B cell (primary cell): ENCODE data around the gene RNF220. TPM values are rescaled to one million over a fixed set of nuclear protein-coding genes. Genes with fewer than 3 reads are reported as not detected.

Source experiments
- ATAC-seq: fragments of 200-7000 bp; cut with Tn5 transposase; one replicate; pipeline ENCODE4 v1.10.0; 2021; ENCODE audit warnings: low read depth, mild to moderate bottlenecking, moderate number of reproducible peaks, moderate library complexity
- CTCF ChIA-PET: fragments of 350-600 bp; sonication (Branson Sonifier 250); formaldehyde crosslinking; loops from one replicate; lab custom pipeline; 2021; ENCODE audit warnings: antibody characterized with exemption, inconsistent platforms; lab: Charles Lee
- POLR2A ChIA-PET: fragments of 350-600 bp; sonication (Branson Sonifier 250); formaldehyde crosslinking; loops from one replicate; lab custom pipeline; 2021; ENCODE audit warnings: antibody characterized with exemption; lab: Charles Lee
- DNase-seq: peaks from one replicate; pipeline ENCODE4 v3.0.0; 2013
- H2AFZ ChIP-seq: 2 replicates; pipeline ENCODE4 v1.6.1; 2012; ENCODE audit warnings: mild to moderate bottlenecking, low read depth, low read length; ENCODE audit not compliant: insufficient read depth, poor library complexity, severe bottlenecking
- H3K27ac ChIP-seq, 2 donors: 1 replicate in 1 of 2; 2 replicates in 1 of 2; pipeline ENCODE4 v1.5.1; 2012 to 2013; ENCODE audit warnings: low read length in 2 of 2, mild to moderate bottlenecking in 2 of 2, moderate library complexity in 1 of 2
- H3K27me3 ChIP-seq, 4 experiments: fragments of 200-600 bp in 1 of 4; sonication (generic) in 1 of 4; replicated peaks in 1 of 4; 1 replicate in 2 of 4; 2 replicates in 2 of 4; pipeline versions ENCODE4 v1.6.1 to v1.7.0; 2013 to 2016; ENCODE audit warnings: low read length in 3 of 4, mild to moderate bottlenecking in 2 of 4, mixed read lengths in 1 of 4, moderate library complexity in 1 of 4; ENCODE audit not compliant: insufficient read depth in 4 of 4, control insufficient read depth in 3 of 4; ENCODE audit errors: control extremely low read depth in 1 of 4
- H3K36me3 ChIP-seq, 2 experiments: replicated peaks in 1 of 2; 1 replicate in 1 of 2; 2 replicates in 1 of 2; pipeline versions ENCODE4 v1.6.1 to v1.7.1; 2013; ENCODE audit warnings: low read length in 1 of 2; ENCODE audit not compliant: insufficient read depth in 2 of 2, control insufficient read depth in 1 of 2; ENCODE audit errors: control extremely low read depth in 1 of 2, extremely low read depth in 1 of 2
- H3K4me1 ChIP-seq, 2 donors: fragments of 200-600 bp in 1 of 2; sonication (generic) in 1 of 2; 1 replicate in 1 of 2; 2 replicates in 1 of 2; pipeline versions ENCODE4 v1.5.1 to v1.6.1; 2013 to 2017; ENCODE audit warnings: low read length in 2 of 2; ENCODE audit not compliant: control insufficient read depth in 2 of 2, insufficient read depth in 2 of 2
- H3K4me2 ChIP-seq: replicated peaks from 2 replicates; pipeline ENCODE3; 2012; ENCODE audit warnings: mild to moderate bottlenecking, low read depth, low read length; ENCODE audit not compliant: poor library complexity, severe bottlenecking
- H3K4me3 ChIP-seq, 5 experiments: fragments of 200-600 bp in 1 of 5; sonication (generic) in 1 of 5; 1 replicate in 3 of 5; 2 replicates in 2 of 5; pipeline versions ENCODE4 v1.5.1 to v1.7.0; 2011 to 2016; ENCODE audit warnings: low read length in 4 of 5, mild to moderate bottlenecking in 4 of 5, low read depth in 2 of 5, control low read depth in 1 of 5, moderate library complexity in 1 of 5; ENCODE audit not compliant: insufficient read depth in 1 of 5; ENCODE audit errors: control extremely low read depth in 1 of 5, extremely low read depth in 1 of 5
- H3K79me2 ChIP-seq: fragments of 200-600 bp; sonication (generic); one replicate; pipeline ENCODE4 v1.6.0; 2016; ENCODE audit warnings: low read length; ENCODE audit not compliant: control insufficient read depth, insufficient read depth
- H3K9ac ChIP-seq: fragments of 200-600 bp; sonication (generic); 2 replicates; pipeline ENCODE4 v1.6.1; 2017; ENCODE audit warnings: mild to moderate bottlenecking, low read length, moderate library complexity
- H3K9me3 ChIP-seq, 3 donors: one replicate each; pipeline versions ENCODE4 v1.6.1 to v1.7.1; 2013; ENCODE audit warnings: low read length in 2 of 3; ENCODE audit not compliant: control insufficient read depth in 2 of 3, insufficient read depth in 1 of 3; ENCODE audit errors: control extremely low read depth in 1 of 3
- H4K20me1 ChIP-seq: 2 replicates; pipeline ENCODE4 v1.6.0; 2012; ENCODE audit warnings: mild to moderate bottlenecking, low read length; ENCODE audit not compliant: insufficient read depth, control insufficient read depth, poor library complexity, severe bottlenecking
- H3K27ac Mint-ChIP-seq: one replicate; pipeline ENCODE4 v1.8.0; 2021; ENCODE audit warnings: mixed read lengths
- H3K27me3 Mint-ChIP-seq: one replicate; pipeline ENCODE4 v1.8.0; 2021; ENCODE audit warnings: mixed read lengths
- H3K4me1 Mint-ChIP-seq: one replicate; pipeline ENCODE4 v1.8.0; 2021; ENCODE audit warnings: mixed read lengths
- H3K4me3 Mint-ChIP-seq: one replicate; pipeline ENCODE4 v1.8.0; 2021; ENCODE audit warnings: mixed read lengths
- H3K9me3 Mint-ChIP-seq: one replicate; pipeline ENCODE4 v1.8.0; 2022; ENCODE audit warnings: mixed read lengths; ENCODE audit not compliant: insufficient read depth
- CTCF ChIP-seq: fragments of 200-600 bp; IDR thresholded peaks from one replicate; pipeline ENCODE4 v1.8.0; 2022; ENCODE audit warnings: antibody characterized with exemption, mild to moderate bottlenecking
- EZH2 ChIP-seq: IDR thresholded peaks from 2 replicates; pipeline ENCODE4 v1.6.1; 2012; ENCODE audit warnings: borderline replicate concordance, low read depth, mild to moderate bottlenecking, moderate library complexity, low read length; ENCODE audit not compliant: insufficient read depth, poor library complexity, severe bottlenecking
- WGBS: methylation state at CpG from one replicate; pipeline ENCODE4 v1.1.5; 2013; ENCODE audit warnings: missing lambda C conversion rate; ENCODE audit not compliant: insufficient coverage; 5-methylcytosine and 5-hydroxymethylcytosine counted together
- intact Hi-C: fragments of 100-400 bp; cut with micrococcal nuclease; formaldehyde crosslinking; loops from one replicate; pipeline ENCODE4 v1.10.0; 2022
- polyA plus RNA-seq: library from polyadenylated mRNA; depleted of rRNA; stranded (reverse); fragments of >200 nt; gene quantifications from 2 replicates; pipeline ENCODE4 v1.2.3, GENCODE V29; 2012
- total RNA-seq, 2 donors: library from RNA; stranded (reverse); fragments of 120-200 nt in 1 of 2; gene quantifications; 1 replicate in 1 of 2; 2 replicates in 1 of 2; pipeline versions ENCODE4 v1.2.3 to v1.2.4, GENCODE V29; 2013 to 2022

Gene RNF220
- total and polyA plus RNA-seq, 2 donors (not counting 1 experiment from before 2014, with no cell fraction given), result 115 to 141 TPM

DNA sequence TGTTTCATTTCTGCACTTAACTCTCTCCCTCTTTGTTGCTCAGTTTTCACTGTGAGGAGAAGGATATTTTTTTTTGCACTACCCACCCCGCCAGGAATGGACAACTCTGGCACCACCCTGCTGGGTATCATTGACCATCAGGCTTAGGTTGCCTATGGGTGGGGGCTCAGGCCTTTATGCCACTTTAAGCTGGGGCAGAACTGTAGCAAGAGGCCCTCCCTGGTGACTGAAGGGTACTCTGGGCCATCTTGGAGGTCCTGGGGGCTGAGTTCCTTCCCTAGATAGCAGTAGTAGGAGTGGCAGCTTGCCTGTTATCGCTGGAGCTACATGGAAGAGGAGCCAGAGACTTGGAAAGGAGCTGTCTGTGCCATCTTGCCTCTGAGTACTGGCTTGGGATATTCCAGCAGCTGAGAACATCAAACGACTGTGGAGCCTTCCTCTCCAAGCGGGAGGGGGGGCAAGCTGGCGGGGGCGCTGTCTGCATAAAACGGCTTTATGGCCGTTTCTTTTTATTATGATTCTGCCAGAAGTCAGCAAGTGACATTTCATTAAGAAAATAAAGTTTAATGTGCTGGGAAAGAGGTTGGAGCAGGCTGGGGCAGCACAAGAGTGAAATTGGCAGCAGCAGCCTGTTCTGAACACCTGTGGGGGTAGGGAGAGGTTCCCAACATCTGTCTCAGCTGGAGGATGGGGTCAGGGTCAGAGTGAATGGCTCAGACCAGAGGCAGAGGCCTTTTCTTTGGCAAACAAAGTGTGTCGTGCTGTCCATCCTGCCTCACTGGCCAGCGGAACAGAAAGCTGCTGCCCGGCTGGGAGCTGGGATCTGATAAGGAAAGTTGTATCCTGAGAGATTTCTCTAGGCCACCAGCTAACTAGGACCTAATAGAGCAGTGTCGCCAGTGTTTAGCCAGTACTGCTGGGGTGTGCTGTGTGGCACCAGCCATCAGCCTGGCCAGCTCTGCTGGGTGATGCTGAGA is 236.4 kb downstream of the RNF220 start:
- CTCF ChIA-PET, result interaction anchor here (0.6 to 5.1 kb wide), 3 partner anchors 11 to 69 kb away, joined by 3 to 33 read pairs (median 3); no protein-coding TSS in a partner anchor
- Mint-ChIP-seq H3K9me3 (no peaks in the 10 kb centered on the region), H3K4me3 (no peak overlapping the region)

More for the DNA sequence above, 236.4 kb downstream of the RNF220 start:
- Histone ChIP-seq H3K4me3 (no peak overlapping the region), H3K36me3 (peaks cover 9 to 96% of the 10 kb centered on the region in 2 experiments), H3K27me3 (no peaks in the 10 kb centered on the region), H3K9ac (no peak overlapping the region), H2AFZ (no peak overlapping the region), H3K9me3 (no peaks in the 10 kb centered on the region), H3K4me1 (no peaks in the 10 kb centered on the region), H3K79me2 (no peaks in the 10 kb centered on the region), H3K27ac (no peak overlapping the region), H4K20me1 (peaks cover 62% of the 10 kb centered on the region), H3K4me2 (no peak overlapping the region)
- no peak for DNase-seq
- no peak for ATAC-seq
- Mint-ChIP-seq H3K27ac (no peak overlapping the region), H3K4me1 (peaks cover 3% of the 10 kb centered on the region), H3K27me3 (no peaks in the 10 kb centered on the region)
- 96% methylated on average over 10 of the region's 12 CpGs for WGBS
- intact Hi-C loops, result no loop called here
- TF ChIP-seq EZH2 (no peak), CTCF (no peak)
- POLR2A ChIA-PET, result interaction anchor here (2.0 kb wide), 1 partner anchor 10 kb away, joined by 5 read pairs; no protein-coding TSS in a partner anchor
